ENCODE measurements around the gene PAK1.
A peak's percentile ranks its signal among the peaks of the same experiment; 100 is the strongest.

PAK1 gene

GRCh38 chr11:77303328-77303727 is 170.6 kb downstream of the PAK1 start:
- DNase-seq (ENCODE audit: low spot score): no peak

GRCh38 chr11:77302752-77303151 is 171.1 kb downstream of the PAK1 start:
- no peak for DNase-seq (ENCODE audit: low spot score)

DNA sequence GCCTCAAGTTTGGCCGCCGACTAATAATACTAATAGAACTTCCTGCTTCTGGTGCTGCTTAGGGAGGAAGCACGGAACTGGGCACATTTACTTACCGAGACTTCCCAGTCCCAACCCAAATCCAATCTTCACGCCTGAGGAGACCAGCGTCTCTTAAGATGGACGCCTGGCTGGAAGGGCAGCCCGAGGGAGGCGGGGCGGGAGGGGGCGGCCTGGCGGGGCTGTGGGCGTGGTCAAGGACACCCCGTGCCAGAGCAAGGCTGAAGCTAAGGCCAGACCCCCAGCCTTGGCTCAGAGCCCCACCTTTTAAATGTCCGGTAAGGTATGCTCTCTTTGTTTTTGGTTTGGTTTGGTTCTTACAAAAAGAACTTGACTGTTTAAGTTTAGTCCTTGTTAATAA is 172.4 kb downstream of the PAK1 start, which contains the start of gene GDPD4:
TSS of gene GDPD4 (minus strand) at position 177 of the 400 bp plus-strand sequence. CDS start 16,549 bp downstream, outside the sequence.
- DNase-seq (ENCODE audit: low spot score): no peak

- DNase-seq (ENCODE audit: low spot score): no peak
Measured at GRCh38 chr11:77300695-77301094, 173.2 kb downstream of the PAK1 start.

- peak; percentile 87 for DNase-seq (ENCODE audit: low spot score)
Measured at GRCh38 chr11:77300028-77300427, 173.9 kb downstream of the PAK1 start.

- DNase-seq (ENCODE audit: low spot score): peak; percentile 82
Measured at GRCh38 chr11:77299528-77299993, 174.3 kb downstream of the PAK1 start.

DNA sequence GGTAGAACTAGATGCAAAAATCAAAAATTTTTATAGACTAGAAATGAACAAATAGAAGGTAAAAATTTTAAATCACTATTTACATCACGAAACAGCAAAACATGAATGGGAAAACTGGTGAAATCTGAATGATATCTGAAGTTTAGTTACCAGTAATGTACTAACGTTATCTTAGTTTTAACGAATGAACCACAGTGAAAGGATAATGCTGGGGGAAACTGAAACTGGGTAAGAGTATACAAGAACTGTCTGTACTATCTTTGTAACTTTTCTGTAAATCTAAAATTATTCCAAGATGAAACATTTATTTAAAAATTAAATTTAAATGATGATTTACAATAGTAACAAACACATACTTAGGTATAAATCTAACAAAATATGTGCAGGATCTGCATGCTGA is 179.9 kb downstream of the PAK1 start:
- DNase-seq (ENCODE audit: low spot score): no peak

- no peak for DNase-seq (ENCODE audit: low spot score)
Measured at GRCh38 chr11:77289737-77290136, 184.2 kb downstream of the PAK1 start.

DNA sequence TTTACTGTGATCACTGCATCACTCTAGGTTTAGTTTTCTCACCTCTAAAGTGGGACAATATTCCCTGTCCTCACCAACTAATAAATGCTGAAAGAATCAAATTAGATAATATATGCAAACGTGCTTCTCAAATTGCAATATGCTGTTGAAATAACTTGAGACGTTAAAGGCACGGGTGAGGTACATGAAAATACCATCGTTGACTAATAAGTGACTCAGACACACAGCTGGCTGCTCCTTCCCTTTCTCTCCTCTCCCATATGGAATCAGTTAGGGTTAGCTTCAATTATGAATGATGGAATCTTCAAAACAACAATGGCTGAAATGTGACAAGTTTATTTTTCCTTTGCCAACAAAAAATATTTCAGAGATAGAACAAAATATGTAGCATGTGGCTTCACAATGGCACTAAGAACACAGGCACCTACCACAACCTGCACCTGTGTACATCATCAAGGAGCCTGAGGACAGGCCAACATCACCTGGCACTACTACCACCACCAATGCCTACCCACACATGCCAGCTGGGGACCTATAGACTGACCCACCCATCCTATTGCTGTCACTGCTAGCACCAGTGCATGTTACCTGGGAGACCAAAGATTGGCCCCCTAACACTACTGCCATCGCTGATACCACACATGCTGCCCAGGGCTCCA is 186.2 kb downstream of the PAK1 start:
- no peak for DNase-seq (ENCODE audit: low spot score)

DNA sequence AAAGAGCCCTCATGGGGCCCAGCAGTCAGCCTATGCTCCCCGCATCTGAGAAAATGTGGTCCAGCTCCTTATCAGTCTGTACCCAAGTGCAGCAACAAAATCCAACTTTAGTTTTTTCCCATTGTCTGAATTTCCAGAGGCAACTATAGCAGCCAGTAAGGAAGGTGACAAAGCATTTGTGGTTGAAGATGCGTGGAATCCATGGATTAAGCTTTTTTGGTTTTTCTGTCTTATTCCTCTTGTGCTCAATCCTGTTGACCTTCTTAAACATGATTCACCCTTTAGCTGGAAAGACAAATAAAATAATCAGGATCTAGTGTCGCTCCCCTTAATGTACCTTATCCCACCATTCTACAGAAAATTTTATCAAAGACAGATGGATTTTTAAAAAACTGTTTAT is 186.8 kb downstream of the PAK1 start:
- DNase-seq (ENCODE audit: low spot score): no peak

DNA sequence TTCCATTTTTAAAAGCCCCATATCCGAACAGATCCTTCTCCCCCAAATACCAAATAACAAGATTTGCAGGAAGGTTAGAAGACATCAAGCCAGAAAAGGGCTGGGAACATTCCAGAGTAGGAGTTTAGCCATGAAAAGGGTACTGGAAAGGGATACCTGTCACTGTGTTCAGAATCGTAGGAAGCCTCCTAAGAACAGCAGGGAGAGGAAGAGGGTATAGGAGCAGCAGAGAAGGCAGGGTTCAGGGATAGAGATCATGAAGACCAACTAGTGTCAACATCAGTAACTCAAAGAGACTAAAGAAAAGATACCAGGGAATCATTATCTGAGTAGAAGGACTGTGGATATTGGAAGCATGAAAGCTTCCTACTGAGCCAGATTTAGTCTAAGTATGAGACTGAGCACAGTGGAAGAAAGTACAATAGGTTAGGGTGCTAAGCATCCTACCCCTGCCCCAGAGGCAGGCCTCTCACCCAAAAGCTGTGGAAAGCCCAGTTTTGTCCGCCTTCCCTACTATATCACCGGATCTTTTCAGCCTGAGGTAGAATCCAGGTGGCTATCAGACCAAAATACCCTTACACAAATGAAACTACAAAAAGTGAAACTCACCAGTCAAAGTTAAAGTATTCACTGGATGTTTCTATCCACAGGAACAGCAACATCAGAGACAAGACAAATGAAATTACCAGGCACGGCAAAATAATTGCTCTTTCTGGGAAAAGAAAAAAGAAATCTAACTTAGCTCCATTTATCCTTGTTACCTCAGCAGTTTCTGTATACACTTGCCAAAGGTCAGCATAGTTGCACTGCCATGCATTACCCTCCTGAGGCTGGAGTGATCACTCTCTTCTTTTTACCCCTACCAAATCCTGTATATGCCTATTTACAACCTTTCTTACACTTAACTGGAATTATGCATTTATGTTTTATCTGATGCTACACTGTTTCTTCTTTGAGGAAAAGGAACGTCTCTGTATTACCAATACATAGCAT is 189.1 kb downstream of the PAK1 start:
- no peak for DNase-seq (ENCODE audit: low spot score)

GRCh38 chr11:77283101-77283500 is 190.8 kb downstream of the PAK1 start:
- DNase-seq (ENCODE audit: low spot score): no peak

- DNase-seq (ENCODE audit: low spot score): no peak
Measured at GRCh38 chr11:77278595-77279506, 195.0 kb downstream of the PAK1 start.

- DNase-seq (ENCODE audit: low spot score): no peak
Measured at GRCh38 chr11:77276271-77276670, 197.6 kb downstream of the PAK1 start.
